ENCODE results near the gene CRISPLD2.

DNA sequence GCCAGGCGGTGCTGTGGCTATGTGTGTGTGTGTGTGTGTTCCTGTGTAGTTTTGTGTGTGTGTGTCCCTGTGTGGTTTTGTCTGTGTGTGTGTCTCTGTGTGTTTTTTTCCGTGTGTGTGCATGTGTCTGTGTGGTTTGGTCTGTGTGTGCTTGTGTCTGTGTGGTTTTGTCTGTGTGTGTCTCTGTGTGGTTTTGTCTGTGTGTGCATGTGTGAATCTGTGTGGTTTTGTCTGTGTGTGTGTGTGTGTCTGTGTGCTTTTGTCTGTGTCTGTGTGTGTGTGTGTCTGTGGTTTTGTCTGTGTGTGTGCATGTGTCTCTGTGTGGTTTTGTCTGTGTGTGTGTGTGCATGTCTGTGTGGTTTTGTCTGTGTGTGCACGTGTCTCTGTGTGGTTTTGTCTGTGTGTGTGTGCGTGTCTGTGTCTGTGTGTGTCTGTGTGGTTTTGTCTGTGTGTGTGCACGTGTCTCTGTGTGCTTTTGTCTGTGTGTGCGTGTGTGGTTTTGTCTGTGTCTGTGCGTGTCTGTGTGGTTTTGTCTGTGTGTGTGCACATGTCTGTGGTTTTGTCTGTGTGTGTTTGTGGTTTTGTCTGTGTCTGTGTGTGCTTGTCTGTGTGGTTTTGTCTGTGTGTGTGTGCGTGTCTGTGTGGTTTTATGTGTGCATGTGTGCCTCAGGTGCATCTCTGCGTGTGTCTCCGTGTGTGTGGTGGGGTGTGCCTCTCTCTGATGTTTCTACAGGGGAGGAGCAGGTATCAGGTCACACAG is 129.2 kb downstream of the CRISPLD2 start:
- TF ChIP-seq CTCF (IDR thresholded peaks at IDR 0.05) (no peak), POLR2A (IDR thresholded peaks at IDR 0.05) (no peak), EP300 (IDR thresholded peaks at IDR 0.05) (no peak), POLR2AphosphoS5 (IDR thresholded peaks at IDR 0.05) (no peak)
